Cardiac fibroblast (primary cell): ENCODE data around the gene SCN8A.

ENCODE experiments used
- DNase-seq, 2 donors: peaks; one replicate each; pipeline versions ENCODE4 v3.0.0 to v3.0.0-alpha.2; 2010; ENCODE audit warnings: low read depth in 2 of 2
- H3K4me3 ChIP-seq, 2 donors: replicated peaks in 1 of 2; 1 replicate in 1 of 2; 2 replicates in 1 of 2; pipeline ENCODE4 v1.5.1; 2011; ENCODE audit warnings: low read depth in 2 of 2, low read length in 2 of 2, mild to moderate bottlenecking in 2 of 2, moderate library complexity in 1 of 2
- CTCF ChIP-seq: IDR thresholded peaks from one replicate; pipeline ENCODE4 v1.5.1; 2011; ENCODE audit warnings: low read depth, mild to moderate bottlenecking, low read length, inconsistent platforms

Gene SCN8A

GRCh38 chr12:51666696-51667095 lies 75.7 kb downstream of the SCN8A start:
- no peak overlapping the region for H3K4me3 ChIP-seq
- DNase-seq = peak in 1 of 2 donors; percentile 3
- no peak for TF ChIP-seq CTCF

GRCh38 chr12:51667269-51667668 lies 76.2 kb downstream of the SCN8A start:
- DNase-seq = no peak
- TF ChIP-seq CTCF = no peak
- H3K4me3 ChIP-seq = no peak overlapping the region

GRCh38 chr12:51669271-51669670 lies 78.2 kb downstream of the SCN8A start:
- no peak for TF ChIP-seq CTCF
- DNase-seq = no peak
- no peak overlapping the region for H3K4me3 ChIP-seq

GRCh38 chr12:51669996-51670395 lies 79.0 kb downstream of the SCN8A start:
- no peak for TF ChIP-seq CTCF
- no peak overlapping the region for H3K4me3 ChIP-seq
- no peak for DNase-seq

GRCh38 chr12:51672334-51672733 lies 81.3 kb downstream of the SCN8A start:
- H3K4me3 ChIP-seq = no peak overlapping the region
- no peak for TF ChIP-seq CTCF
- no peak for DNase-seq

- TF ChIP-seq CTCF = no peak
- no peak for DNase-seq
- no peak overlapping the region for H3K4me3 ChIP-seq
Observed at GRCh38 chr12:51675071-51675803, 84.2 kb downstream of the SCN8A start.

GRCh38 chr12:51676875-51677274 lies 85.8 kb downstream of the SCN8A start:
- no peak for DNase-seq
- H3K4me3 ChIP-seq = no peak overlapping the region
- no peak for TF ChIP-seq CTCF
